Hematopoietic multipotent progenitor cell treated with erythropoietin and hydrocortisone succinate and interleukin-3 and kit ligand, for 8 days (in vitro differentiated cells): ENCODE measurements around the gene NFE2L2.
A peak's percentile ranks its signal among the peaks of the same experiment; 100 is the strongest.
"Not testable (repeated sequence)": the region's sequence is repeated elsewhere in the genome, so short reads cannot be mapped to it uniquely, and the experiment has no call there.

ENCODE experiments used
- DNase-seq: peaks from one replicate; pipeline ENCODE4 v3.0.0-alpha.2; 2015

The NFE2L2 gene

DNA sequence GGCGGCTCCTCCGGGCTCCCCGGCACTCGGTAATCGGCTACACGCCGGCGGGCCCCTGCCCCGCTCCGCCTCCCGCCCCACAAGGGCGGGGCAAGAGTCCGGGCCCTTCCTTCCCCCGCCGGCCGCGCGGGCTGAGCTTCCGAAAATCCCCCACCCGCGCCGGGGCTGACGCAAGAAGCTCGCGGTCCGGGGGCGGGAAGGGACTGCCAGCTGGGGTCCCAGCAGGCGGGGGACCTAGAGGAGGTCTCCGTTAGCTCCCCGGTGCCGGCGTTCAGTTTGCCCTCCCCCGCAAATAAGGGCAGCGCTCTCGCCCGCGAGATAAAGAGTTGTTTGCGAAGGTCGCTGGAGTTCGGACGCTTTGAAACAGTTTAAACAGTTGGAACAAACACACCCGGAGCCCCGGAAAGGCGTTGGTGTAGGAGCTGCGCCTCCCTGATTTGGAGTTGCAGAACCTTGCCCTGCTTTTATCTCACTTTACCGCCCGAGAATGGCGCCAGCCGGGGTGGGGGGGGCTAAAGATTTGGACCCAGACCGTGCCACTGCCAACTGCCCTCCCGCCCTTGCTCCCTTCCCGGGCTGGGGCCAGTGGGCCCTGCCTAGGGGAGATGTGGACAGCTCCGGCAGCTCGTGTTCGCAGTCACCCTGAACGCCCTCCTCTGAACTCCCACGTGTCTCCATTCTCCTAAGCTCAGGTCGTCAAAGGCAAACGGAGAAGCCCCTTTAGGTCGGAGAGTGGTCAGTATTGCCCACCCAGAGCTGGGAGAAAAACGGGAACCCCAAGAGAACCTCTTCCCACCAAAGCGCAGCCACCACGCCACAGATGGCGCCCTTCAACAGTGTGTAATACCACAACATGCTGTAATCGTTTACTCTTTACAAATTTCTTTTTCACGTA, at the start of gene NFE2L2:
TSS of gene NFE2L2 (minus strand) at position 35 of the 895 bp plus-strand sequence. CDS start 151 bp downstream, outside the sequence.
- peak; percentile 95 for DNase-seq

DNA sequence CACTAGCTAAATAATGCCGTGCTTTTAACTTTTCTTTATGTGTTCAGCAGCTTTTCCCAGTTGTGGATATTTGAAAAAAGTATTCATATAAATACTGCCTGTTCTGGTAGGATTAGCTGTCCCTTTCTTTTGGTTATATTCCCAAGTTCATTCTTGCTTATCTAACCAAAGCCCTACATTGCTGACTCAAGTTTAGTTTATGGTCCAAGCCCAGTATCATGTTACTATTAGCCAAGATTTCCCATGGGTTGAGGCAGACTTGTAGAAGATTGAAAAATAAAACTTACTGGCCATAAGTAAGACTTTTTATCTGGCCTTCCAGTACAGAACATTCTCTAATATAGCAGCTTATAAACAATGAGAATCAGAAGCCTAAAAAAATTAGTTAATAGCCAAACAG, 49.7 kb upstream of the NFE2L2 start:
- no peak for DNase-seq

DNA sequence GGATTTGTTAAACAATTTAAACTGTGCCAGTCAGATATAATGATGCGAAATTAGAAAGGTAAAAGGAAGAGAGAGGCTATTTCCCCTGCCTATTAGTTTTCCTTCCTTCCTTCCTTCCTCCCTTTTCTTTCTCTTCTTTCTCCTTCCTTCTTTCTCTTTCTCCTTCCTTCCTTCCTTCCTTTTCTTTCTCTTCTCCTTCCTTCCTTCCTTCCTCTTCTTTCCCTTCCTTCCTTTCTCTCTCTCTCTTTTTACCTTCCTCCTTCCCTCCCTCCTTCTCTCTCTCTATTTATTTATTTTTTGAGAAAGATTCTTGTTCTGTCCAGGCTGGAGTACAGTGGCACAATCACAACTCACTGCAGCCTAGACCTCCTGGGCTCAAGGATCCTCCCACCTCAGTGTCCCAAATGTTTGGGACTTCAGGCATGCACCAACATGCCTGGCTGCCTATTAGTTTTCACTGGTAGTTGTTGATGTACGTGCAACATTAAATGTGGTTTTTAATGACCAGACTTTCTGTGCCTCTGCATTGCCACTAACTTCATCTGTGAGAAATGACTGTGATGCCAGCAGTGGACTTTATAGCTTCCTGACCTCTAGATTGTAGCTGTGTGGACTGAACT, 48.7 kb upstream of the NFE2L2 start:
- DNase-seq: no peak

DNA sequence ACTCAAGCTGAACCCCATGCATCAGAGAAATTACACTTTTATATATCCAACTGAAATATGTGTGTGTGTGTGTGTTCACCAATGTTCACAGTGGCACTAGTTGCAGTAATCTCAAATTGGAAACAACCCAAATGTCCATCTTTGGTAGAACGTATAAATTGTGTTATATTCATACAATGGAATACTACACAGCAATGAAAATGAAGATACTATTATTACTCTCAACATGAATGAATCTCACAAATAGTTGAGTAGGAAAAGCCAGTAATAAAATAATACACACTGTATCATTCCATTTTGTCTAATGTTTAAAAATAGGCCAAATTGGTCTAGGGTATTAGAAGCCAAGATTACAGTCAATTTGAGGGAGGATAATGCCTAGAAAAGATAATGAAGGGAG, 48.0 kb upstream of the NFE2L2 start:
- DNase-seq: no peak

DNA sequence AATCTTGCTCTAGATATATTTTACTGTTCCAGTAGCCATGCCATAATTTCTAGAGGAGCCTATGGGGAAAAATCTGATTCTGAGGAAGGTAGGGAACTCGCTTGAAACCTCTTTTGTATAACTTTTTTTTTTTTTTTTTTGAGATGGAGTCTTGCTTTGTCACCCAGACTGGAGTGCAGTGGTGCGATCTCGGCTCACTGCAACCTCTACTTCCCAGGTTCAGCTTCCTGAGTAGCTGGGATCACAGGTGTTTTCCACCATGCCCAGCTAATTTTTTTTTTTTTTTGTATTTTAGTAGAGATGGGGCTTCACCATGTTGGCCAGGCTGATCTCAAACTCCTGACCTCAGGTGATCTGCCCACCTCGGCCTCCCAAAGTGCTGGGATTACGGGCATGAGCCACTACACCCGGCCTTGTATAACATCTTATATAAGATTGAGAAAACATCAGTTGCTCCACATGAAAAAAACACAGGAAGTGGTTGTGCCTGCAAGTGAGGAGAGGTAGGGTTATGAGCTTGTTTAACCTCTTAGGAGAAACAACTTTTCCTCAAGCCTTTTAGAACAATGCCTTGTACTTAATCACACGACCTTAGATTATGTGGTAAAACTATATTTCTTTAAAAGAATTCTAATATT, 45.3 kb upstream of the NFE2L2 start:
- not testable (repeated sequence) for DNase-seq

DNA sequence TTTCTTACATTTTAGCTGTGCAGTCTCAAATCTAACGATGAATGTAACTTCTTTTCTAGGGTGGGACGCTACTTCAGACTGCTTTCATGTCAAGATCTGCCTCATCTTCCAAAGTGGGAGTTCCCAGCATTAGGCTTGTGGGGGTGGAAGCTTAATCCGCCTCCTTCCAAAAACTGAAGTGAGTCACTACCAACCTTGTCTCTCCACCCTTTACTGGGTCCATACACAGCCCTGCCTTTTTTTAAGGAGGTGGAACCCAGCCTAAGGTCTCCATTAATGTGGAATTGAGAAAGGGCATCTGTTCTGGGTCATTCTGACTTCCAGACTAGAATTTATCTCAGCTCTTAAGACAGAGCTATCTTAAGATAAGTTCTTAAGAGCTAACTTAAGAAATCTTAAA, 42.0 kb upstream of the NFE2L2 start:
- no peak for DNase-seq

DNA sequence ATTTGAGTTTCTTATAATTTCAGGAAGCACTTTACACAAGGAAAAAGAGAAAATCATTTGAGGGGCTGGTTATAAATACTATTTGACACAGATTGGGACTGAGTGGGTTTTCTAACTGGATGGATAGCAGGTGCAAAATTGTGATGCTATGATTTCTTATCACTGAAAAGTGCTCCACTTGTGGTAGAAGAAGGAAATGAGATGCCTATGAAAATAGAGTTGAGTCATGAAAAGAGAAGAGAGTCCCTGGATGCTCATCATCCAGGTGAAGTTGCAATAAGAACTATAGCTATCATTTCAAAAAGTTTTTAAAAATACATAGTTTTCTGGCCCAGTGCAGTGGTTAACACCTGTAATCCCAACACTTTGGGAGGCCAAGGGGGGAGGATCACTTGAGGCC, 39.4 kb upstream of the NFE2L2 start:
- DNase-seq: no peak

DNA sequence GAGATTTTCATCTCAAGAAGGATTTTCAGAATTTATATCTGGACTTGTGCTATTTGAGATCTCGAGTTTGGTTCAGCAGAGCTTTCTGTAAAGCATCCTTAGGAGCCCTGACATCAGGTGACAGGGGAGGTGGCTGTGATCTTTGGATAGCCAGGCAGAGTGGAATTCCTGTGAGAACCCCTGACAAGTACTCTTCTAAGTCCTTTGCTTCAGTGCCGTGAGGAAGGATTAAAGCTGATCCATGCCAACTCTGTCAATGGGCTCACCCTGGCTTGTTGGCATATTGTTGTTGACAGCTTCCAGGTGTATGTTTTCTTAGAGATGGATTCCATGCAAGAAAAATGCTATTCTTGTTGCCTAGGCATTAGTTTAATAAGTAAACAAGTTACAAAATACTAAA, 38.0 kb upstream of the NFE2L2 start:
- DNase-seq: no peak

DNA sequence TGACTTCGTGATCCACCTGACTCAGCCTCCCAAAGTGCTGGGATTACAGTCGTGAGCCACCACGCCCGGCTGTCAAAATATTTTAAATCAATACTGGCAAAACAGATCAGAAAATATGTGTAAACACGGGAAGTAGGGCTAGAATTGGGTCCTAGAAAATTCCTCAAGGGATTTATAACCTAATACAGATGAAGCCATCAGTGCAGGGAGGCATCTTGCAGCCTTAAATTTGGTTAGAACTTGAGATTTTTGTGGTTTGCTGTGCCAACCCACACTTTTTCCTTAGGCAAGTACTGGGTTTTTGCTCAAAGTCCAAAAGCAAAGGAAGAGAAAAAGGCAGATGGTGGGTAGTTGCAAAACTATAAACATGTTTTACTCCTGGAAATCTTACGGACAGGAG, 33.7 kb upstream of the NFE2L2 start:
- no peak for DNase-seq

DNA sequence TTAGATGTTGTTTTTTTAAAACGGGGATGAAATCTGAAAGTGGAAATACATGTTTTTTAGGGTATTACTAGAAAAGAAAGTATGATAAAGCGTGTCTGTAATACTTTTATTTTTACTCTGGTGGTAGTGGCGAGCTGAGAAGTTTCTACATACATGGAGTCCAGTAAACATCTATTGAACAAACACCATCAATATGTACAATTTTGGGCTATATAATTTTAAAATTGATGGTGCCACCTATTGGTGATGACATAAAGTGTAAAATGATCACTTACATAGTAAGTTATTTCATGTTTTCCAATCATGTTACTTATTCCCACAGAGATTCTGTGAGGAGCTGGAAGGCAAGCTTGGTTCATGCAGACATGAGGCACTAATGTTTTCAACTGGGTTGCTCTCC, 31.5 kb upstream of the NFE2L2 start:
- DNase-seq: peak; percentile 67

DNA sequence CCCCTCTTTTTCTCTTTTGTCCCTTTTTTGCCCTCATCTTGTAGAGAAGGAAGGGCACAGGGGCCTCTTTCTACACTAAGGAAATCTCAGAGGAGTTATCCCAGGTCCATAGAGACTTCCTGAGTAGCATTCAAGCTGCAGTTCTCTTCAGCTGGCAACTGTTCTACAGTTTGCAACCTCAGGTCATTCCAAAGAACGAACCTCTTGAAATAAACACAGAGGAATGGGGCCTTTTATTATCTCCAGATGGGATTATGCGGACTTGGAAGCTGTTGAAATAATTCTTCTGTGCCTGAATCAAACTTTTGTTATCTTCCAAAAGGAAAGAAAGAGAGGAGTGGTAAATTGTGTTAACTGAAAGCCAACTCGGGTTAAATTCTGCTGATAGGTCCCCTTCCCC, 31.0 kb upstream of the NFE2L2 start:
- no peak for DNase-seq

DNA sequence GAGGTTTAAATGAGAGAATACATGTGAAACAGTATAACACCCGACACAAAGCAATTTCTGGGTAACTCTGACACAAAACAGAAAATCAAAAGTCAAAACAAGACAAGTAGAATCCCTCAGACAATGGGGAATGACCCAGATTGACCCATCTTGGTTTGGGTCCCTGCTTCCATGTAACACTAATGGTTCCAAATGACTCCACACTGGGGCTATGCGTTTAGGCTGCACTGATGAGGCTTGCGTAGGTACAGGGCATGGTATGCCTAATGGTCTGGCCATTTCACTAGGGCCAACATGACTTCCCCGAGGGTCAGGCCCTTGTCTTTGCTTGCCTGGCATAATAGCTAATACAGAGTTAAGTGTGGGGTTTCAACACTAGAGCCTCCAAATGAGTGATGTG, 27.2 kb upstream of the NFE2L2 start:
- DNase-seq: no peak

DNA sequence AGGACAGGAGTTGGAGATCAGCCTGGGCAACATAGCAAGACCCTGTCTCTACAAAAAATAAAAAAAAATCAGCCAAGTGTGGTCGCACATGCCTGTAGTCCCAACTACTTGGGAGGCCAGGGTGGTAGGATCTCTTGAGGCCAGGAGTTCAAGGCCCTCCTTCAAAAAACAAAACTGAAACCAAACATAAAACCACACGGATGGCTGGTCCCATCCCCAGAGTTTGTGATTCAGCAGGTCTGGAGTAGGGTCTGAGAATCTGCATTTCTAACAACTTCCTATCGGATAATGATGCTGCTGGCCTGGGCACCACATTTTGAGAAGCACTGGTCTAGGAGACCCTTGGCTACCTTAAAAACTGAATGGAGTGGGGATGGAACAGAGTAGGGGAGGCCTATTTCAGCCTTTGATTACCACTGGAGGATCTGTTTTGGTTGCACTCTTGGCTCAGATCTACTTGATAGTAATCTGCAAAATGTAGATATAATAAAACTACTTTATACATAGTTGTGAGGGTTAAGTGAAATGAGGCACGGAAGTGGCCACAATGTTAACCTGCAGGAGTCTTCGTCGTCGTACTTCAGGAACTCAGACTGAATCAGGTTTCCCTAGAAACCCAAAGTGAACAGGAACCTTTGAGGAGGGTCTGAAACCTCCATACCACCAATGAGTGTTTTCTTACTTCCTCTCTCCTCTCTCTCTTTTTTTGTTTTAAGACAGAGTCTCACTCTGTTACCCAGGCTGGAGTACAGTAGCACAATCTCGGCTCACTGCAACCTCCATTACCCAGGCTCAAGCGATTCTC, 25.5 kb upstream of the NFE2L2 start:
- no peak for DNase-seq

DNA sequence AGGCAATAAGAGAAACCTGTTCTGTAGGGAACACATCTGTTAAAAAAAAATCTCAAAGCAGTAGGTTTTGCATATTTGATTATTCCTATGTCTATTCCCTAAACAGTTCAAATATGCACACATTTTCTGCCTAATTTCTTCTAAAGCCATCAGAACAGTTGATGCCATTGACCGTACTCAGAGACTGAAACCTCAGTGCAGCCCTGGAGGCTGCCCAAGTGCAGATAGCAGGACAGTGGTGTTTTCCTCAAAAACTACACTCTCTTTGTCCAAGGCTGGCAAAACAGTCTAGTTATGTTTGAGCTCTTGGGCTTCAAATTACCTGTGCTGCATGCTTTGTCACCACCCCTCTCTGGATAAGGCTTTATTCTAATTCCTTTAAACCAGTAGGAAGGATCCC, 23.3 kb upstream of the NFE2L2 start:
- DNase-seq: no peak

DNA sequence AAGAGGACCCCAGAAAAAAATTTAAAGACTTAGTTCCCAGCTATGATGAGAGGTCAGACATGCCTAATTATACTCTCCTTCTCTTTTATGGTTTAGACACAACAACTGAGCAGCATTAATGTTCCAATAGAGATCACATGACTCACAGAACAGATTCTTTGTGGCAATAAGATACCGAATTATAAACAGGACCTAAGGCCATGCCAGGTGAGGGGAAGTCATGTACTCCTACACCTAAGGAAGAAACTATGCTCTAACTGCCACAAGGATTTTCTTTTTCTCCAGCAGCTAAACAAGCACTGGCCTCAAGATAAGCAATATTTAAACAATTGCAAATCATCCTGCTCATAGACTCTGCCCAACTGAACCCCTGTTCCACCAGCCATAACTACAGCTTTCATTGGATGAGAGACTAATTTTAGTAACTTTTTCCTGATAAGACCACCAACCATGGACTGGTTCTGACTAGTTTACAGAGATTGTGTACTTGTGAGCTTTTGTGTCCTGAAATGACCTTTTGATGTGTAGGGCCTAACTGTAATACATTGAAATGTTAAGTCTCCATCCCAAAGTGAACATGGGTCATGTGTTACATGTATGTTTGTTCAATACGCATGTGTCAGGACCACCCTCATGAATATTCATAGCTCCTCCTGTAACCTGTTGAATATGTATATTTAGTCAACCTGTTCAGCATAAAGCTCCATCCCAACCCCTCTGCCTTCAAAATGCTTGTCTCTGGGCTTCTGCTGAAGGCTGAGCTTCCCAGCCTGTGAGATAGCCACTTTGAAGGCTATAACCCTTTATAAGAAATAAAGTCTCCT, 21.6 kb upstream of the NFE2L2 start:
- no peak for DNase-seq

DNA sequence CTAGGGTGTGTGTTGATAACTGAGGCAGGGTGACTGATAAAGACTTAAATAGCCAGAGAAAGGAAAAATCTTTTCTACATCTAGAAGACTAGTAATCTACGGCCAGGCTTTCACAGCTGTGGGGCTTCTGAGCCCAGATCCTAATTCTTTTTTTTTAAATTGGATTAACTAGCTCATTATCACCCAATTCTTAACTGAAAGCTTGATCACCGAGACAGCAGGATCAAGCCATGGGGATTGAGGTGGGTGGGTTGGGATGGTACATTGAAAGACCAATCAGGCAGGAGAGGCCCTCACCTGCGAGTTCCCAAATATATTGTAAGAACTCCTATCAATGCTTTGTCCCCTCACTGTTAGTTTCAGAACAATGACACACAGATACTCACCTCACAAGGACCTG, 20.0 kb upstream of the NFE2L2 start:
- no peak for DNase-seq

DNA sequence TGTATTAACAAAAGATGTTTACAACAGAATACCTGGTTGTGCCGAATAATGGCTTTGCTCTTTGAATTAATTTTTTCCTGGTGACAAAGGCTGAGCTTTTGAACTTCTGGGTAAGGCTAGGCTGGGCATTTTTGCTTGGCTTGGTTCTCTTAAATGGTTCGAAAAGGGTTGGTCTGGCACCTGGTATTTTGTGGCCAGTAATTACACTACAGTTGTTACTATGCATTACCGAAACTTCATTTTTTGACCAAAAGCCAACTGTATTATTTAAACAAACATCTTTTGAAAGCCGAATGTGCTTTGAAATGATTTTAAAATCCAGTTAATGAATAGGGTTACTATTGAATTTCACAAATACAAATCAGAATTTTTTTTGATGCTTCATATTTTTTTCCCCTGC, 19.4 kb upstream of the NFE2L2 start:
- DNase-seq: no peak

DNA sequence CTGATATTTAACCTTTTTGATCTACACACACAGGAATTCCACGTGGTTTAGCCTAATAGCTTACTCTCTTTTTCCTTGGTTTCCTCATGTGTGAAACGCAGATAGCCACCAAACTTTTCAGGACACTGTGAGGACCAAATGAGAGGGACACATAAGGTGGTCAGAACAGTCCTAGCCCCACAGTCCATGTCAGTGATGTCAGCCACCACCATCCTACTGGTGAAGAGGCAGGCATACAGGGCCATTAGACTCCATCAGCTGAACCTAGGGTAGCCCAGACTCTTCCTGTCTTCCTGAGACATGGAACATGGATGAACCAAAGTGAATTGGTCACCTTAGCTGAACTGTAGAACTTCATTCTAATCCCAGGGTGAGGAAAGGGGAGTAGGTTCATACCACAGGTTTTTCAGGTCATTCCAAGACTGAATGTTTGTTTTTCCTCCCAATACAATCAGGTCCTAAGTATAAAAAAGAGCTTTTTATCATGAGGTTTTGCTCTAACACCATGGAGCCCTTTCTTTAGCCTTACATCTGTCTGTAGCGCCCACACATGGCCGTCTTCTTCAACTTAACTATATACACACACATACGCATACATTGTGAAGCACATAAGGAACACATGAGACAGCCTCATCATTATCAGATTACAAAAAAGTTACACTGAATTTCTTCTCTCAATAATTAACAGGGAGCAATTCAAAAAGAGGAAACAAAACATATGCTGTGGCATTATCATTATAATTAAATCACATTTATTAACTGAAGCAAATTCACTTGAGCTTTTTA, 18.5 kb upstream of the NFE2L2 start:
- DNase-seq: no peak

DNA sequence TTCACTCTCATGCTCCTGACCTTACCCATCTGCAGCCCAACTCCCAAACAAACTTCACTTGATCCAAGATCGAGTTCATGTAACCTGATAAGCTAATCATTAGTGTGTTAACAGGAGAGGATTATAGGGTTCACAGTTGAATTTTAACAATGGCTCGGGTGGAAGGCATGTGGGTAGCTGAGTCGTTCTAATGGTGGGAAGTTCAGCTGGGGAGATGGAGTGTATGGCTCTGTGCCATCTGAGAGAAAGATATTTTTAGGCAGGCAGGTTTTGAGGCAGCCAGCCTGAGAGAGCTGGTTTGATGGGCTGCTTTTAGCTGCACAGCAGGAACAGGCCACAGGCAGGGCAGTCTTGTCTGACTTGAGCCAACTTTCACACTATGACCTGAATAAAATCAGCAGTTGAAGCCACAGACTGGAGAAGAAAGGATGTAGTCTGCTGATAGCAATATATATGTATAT, 17.7 kb upstream of the NFE2L2 start:
- peak; percentile 55 for DNase-seq

DNA sequence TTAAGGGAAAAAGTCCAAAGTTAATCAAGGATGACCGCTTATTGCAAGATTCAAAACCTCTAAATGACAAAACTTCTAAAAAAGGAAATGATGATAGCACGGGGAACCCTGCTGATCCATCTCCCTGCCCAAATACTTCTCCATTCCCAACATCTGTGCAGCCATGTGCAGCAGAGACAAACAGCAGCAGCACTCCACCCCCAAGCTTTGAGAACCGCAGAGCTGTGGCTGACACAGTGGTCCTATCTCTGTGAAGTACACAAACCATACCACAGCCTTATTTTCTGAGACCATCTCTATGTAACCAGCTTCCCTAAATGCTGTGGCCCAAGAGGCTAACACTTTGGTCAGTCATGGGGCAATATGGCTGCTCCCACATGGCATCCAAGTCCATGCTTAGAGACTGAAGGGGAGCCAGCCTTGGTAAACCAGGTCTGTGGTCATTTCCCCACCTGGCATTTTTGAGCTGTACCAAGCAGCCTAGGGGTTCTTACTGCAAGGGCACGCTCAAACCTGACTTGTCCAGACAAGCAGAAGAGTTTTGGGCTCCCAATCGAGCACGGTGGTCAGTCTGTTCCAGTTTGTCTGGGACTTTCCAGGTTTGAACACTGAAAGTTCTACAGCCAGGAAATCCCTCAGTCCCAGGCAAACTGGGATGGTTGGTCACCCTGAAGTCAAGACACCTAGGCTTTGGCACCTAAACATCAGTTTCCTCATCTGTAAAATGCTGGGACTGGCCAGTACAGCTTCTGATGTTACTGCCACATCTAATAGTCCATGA, 17.1 kb upstream of the NFE2L2 start:
- DNase-seq: peak; percentile 58
